ENCODE data around the gene GPRIN1. TPM values are rescaled to one million over a fixed set of nuclear protein-coding genes. Genes with fewer than 3 reads are reported as not detected.
"Not testable (repeated sequence)": the region's sequence is repeated elsewhere in the genome, so short reads cannot be mapped to it uniquely, and the experiment has no call there.

GPRIN1 gene
- total RNA-seq, 2 donors from 2014 or later = 4.6 to 5.1 TPM

DNA sequence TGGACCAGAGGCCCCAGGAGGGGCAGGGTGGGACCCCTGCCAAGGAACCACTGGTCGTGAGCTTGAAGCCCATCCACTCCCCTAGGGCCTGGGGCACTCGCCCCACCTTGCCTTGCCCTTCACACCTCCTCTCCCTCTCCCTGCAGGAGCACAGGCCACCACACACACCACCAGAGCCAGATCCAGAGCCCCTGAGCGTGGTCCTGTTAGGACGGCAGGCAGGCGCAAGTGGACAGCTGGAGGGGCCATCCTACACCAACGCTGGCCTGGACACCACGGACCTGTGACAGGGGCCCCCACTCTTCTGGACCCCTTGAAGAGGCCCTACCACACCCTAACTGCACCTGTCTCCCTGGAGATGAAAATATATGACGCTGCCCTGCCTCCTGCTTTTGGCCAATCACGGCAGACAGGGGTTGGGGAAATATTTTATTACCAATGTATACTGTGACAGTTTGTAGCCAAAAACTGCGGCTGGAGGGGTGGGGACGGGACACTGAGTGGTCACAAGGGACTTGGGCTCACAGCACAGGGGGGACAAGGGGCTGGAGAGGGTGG lies 14.5 kb downstream of the GPRIN1 start:
- Mint-ChIP-seq H3K36me3 (peaks cover 0 to 5% of the 10 kb centered on the region in 2 donors), H3K9me3 (no peaks in the 10 kb centered on the region), H3K27ac (no peak overlapping the region)
- no peak for DNase-seq (ENCODE audit: low spot score in 2 of 2)
- ATAC-seq = no peak

DNA sequence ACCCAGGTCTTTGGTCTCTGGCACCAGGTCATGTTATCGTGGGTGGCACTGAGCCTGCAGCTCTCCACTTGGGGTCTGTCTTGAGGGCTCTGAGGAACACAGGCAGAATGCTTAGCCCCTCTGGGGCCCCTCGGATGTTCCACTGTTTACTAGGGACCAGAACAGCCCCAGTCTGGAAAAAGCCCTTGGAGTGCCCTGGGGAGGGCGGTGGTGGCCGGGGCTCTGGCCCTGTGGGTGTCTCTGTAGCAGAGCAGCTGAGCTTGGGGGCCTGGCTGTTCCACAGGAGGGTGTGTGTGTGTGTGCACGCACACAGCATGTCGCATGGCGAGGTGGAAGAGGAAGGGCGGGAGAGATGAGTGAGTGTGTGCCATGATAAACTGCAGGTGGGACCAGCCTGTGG lies 15.4 kb downstream of the GPRIN1 start:
- DNase-seq (ENCODE audit: low spot score in 2 of 2) (no peak), ATAC-seq (no peak)
- Mint-ChIP-seq H3K36me3 (peaks cover 0 to 5% of the 10 kb centered on the region in 2 donors), H3K27ac (peak overlapping the region in 1 of 2 donors; percentile 58), H3K9me3 (no peaks in the 10 kb centered on the region)

DNA sequence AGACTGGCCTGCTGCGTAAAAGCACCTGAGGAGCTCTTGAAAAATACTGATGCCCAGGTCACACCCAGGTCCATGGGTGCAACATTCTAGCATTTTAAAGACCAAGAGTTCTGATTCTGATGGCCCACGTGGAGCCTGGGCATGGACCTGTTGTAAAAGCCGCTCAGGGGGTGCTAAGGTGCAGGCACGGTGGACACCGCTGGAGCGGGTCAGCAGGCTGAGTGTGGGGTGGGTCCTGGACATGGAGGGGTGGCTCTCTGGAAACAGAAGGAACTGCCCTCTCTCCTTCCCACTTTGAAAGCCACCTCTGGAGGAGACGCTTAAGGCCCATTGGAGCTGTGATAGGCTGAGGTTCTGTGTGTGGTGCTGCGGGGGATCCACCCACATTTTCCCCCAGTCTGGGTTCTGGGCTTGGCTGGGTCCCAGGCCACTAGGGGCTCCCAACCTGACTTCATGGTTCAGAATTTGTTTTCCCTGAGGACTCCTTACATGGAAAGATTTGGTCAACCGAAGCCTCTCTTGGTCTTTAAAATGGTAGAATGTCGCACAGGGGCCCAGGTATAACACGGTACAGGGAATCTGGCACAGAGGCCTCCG lies 16.6 kb downstream of the GPRIN1 start:
- Mint-ChIP-seq H3K27ac (no peak overlapping the region), H3K9me3 (no peaks in the 10 kb centered on the region), H3K36me3 (no peaks in the 10 kb centered on the region)
- DNase-seq (ENCODE audit: low spot score in 2 of 2) = no peak
- ATAC-seq = no peak

DNA sequence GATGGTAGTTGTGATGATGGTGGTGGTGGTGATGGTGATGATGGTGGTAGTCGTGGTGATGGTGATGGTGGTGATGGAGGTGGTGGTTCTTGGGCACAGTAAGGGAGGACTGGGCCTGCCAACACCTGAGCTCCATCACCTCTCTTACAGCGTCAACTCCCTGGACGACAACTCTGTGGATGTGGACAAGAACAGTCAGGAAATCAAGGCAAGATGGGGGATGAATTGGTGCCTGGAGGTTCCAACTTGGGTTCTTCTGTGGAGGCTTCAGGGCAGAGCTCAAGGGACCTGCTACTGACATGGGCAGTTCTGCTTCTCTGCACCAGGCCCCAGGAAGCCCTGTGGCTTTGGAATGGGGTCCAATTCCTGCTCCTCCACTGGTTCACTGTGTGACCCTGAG lies 17.4 kb downstream of the GPRIN1 start:
- DNase-seq (ENCODE audit: low spot score in 2 of 2) = no peak
- H3K9me3 Mint-ChIP-seq = no peaks in the 10 kb centered on the region
- no peak for ATAC-seq
- H3K27ac Mint-ChIP-seq = no peak overlapping the region
- no peaks in the 10 kb centered on the region for H3K36me3 Mint-ChIP-seq

DNA sequence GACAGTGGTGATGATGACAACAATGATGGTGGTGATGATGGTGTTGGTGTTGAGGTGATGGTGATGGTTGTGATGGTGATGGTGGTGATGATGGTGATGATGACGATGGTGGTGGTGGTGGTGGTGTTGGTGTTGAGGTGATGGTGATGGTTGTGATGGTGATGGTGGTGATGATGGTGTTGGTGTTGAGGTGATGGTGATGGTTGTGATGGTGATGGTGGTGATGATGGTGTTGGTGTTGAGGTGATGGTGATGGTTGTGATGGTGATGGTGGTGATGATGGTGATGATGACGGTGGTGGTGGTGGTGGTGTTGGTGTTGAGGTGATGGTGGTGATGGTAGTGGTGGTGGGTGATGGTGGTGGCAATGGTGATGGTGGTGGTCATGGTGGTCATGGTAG lies 18.3 kb downstream of the GPRIN1 start:
- H3K9me3 Mint-ChIP-seq; H3K36me3 Mint-ChIP-seq; DNase-seq (ENCODE audit: low spot score in 2 of 2); H3K27ac Mint-ChIP-seq: not testable (repeated sequence)
- ATAC-seq = peak in 1 of 2 donors; percentile 39

DNA sequence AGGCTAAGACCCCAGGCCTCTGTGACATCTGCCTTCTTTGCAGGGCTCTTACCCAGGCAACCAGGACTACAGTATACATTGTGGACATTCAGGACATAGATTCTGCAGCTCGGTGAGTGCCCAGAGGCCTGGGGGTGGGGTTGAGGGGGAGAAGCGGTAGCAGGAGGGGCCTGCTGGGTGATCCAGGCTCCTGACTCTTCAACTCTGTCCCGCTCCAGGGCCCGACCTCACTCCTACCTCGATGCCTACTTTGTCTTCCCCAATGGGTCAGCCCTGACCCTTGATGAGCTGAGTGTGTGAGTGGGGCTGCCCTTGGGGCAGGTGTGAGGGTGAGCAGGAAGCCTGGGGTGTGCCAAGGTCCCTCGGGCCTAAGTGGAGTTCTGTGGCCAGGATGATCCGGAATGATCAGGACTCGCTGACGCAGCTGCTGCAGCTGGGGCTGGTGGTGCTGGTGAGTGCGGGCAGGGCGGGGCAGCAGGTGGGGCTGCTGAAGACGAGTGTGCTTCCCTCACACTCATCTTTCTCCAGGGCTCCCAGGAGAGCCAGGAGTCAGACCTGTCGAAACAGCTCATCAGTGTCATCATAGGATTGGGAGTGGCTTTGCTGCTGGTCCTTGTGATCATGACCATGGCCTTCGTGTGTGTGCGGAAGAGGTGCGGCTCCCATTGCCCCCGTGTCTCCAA lies 19.8 kb downstream of the GPRIN1 start:
- Mint-ChIP-seq H3K27ac (no peak overlapping the region), H3K36me3 (peaks cover 5 to 6% of the 10 kb centered on the region in 2 donors), H3K9me3 (peaks cover 0 to 4% of the 10 kb centered on the region in 2 donors)
- no peak for ATAC-seq
- DNase-seq (ENCODE audit: low spot score in 2 of 2) = no peak

DNA sequence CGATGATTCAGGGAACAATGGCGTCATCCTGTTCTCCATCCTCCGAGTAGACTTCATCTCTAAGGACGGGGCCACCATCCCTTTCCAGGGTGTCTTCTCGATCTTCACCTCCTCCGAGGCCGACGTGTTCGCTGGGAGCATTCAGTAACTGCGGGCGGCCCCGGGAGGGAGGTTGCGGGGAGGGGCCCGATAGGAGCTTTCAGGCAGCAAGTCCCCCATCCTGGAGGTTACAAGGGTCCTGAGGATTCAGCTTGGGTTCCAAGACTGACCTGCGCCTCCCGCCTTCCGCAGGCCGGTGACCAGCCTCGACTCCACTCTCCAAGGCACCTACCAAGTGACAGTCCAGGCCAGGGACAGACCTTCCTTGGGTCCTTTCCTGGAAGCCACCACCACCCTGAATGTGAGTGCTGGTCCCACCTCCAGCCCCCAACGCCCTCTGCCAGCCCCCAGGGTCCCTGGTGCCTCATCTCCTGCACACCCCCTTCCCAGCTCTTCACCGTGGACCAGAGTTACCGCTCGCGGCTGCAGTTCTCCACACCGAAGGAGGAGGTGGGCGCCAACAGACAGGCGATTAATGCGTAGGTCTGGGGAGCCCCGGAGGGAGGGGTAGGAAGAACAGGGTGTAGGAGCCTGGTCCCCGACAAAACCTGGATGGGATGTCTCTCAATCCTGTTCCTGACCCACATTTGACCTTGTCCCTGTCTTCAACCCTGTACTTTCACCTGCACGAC lies 20.8 kb downstream of the GPRIN1 start:
- DNase-seq (ENCODE audit: low spot score in 2 of 2) (no peak), ATAC-seq (no peak)
- H3K27ac Mint-ChIP-seq = no peak overlapping the region
- peaks cover 0 to 4% of the 10 kb centered on the region in 2 donors for H3K9me3 Mint-ChIP-seq
- peaks cover 6 to 10% of the 10 kb centered on the region in 2 donors for H3K36me3 Mint-ChIP-seq

DNA sequence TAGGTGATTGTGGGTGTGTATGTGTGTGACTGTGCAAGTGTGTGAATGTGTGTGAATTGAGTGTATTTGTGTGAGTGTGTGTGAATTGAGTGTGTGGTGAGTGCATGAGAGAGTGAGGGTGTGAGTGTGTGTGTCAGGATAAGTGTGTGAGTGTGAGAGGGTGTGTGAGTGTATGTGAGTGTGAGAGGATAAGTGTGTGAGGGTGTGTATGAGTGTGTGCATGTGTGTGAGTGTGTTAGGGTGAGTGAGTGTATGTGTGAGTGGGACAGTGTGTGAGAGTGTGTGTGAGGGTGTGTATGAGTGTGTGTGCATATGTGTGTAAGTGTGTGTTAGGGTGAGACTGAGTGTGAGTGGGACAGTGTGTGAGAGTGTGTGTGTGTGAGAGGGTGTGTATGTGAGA lies 21.7 kb downstream of the GPRIN1 start:
- DNase-seq (ENCODE audit: low spot score in 2 of 2) (no peak), ATAC-seq (no peak)
- no peak overlapping the region for H3K27ac Mint-ChIP-seq
- H3K9me3 Mint-ChIP-seq = peaks cover 0 to 4% of the 10 kb centered on the region in 2 donors
- H3K36me3 Mint-ChIP-seq = peaks cover 6 to 10% of the 10 kb centered on the region in 2 donors

DNA sequence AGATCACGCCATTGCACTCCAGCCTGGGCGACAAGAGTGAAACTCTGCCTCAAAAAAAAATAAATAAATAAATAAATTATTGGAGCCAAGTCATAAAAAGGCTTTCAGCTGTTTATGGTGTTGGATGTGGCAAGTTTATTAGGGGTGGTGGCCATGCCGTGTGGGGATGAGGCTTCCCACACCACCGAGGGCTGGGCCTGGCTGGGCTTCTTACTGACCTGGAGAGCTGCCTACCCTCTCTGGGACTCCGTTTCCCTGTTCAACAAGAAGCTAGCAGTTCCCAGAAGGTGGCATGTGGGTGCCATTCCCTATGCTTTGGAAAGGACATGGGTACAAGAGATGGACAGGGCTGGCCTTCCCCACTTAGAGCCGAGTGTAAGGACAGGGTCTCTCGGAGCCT lies 22.6 kb downstream of the GPRIN1 start:
- Mint-ChIP-seq H3K27ac (no peak overlapping the region), H3K9me3 (peaks cover 0 to 4% of the 10 kb centered on the region in 2 donors), H3K36me3 (peaks cover 6 to 10% of the 10 kb centered on the region in 2 donors)
- ATAC-seq (no peak), DNase-seq (ENCODE audit: low spot score in 2 of 2) (no peak)

DNA sequence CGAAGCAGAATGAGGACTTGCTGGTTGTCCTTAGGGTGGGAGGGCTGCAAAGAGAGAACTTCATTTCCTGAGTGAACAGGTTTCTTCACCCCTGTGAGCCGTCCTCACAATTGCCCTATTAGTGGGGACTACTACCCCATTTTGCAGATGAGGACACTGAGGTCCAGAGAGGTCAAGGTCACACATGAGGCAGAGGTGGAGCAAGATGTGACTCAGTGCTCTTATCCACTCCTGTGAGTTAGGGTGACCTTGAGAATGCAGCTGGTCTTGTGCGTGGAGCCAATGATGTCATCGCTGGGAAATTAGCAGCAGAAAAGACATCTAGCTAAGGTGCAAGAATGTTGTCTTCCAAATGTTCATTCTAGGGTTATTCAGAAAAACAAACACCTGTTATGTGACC lies 26.9 kb downstream of the GPRIN1 start:
- DNase-seq (ENCODE audit: low spot score in 2 of 2) (no peak), ATAC-seq (no peak)
- Mint-ChIP-seq H3K27ac (no peak overlapping the region), H3K36me3 (peaks cover 6 to 10% of the 10 kb centered on the region in 2 donors), H3K9me3 (peaks cover 0 to 4% of the 10 kb centered on the region in 2 donors)

DNA sequence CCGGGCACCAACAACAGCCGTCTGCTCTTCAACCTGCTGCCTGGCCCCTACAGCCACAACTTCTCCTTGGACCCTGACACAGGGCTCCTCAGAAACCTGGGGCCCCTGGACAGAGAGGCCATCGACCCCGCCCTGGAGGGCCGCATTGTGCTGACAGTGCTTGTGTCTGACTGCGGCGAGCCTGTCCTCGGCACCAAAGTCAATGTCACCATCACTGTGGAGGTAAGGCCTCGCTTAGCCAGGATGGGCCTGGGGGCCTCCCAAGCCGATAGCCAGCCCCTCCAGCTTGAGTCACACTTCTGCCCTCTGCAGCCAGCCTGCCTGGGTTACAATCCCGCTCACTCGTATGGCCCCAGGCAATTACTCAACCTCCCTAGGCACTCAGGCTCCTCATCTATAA lies 28.6 kb downstream of the GPRIN1 start:
- DNase-seq (ENCODE audit: low spot score in 2 of 2) (no peak), ATAC-seq (no peak)
- no peak overlapping the region for H3K27ac Mint-ChIP-seq
- peaks cover 0 to 4% of the 10 kb centered on the region in 2 donors for H3K9me3 Mint-ChIP-seq
- peaks cover 6 to 10% of the 10 kb centered on the region in 2 donors for H3K36me3 Mint-ChIP-seq

DNA sequence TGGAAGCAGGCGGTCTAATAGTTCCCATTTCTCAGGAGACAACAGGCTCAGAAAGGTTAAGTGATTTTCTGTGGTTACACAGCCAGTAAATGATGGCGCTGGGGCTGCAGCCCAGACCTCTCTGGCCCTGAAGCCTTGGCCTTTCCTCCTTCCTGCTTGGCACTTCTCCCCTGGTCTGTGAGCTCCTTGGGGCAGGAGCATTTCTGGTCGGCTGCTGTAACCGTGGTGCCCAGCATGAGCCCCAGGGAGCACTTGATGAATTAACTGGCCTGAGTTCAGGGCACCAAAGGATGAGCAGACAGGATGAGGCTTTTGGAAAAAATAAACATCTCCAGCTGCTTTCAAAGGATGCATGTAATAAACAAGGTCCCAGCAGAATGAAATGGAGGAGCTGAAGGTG lies 30.6 kb downstream of the GPRIN1 start:
- no peaks in the 10 kb centered on the region for H3K36me3 Mint-ChIP-seq
- no peaks in the 10 kb centered on the region for H3K9me3 Mint-ChIP-seq
- no peak overlapping the region for H3K27ac Mint-ChIP-seq
- ATAC-seq = no peak
- no peak for DNase-seq (ENCODE audit: low spot score in 2 of 2)

DNA sequence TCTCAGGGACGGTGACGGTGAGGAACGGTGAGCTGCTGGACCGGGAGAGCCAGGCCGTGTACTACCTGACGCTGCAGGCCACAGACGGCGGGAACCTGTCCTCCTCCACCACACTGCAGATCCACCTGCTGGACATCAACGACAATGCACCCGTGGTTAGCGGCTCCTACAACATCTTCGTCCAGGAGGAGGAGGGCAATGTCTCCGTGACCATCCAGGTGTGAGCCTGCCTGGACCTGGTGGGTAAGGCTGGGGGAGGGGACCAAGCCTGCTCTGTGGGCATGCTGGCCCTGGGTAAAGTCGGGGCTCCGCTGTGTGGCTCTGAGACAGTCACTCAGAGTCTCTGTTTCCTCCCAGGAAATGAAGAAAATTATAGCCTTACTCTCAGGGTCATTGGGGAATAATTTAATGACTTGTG lies 31.6 kb downstream of the GPRIN1 start:
- DNase-seq (ENCODE audit: low spot score in 2 of 2) (peak in 1 of 2 donors; percentile 25), ATAC-seq (peak; percentile 28 to 53)
- no peak overlapping the region for H3K27ac Mint-ChIP-seq
- H3K36me3 Mint-ChIP-seq = no peaks in the 10 kb centered on the region
- H3K9me3 Mint-ChIP-seq = no peaks in the 10 kb centered on the region

DNA sequence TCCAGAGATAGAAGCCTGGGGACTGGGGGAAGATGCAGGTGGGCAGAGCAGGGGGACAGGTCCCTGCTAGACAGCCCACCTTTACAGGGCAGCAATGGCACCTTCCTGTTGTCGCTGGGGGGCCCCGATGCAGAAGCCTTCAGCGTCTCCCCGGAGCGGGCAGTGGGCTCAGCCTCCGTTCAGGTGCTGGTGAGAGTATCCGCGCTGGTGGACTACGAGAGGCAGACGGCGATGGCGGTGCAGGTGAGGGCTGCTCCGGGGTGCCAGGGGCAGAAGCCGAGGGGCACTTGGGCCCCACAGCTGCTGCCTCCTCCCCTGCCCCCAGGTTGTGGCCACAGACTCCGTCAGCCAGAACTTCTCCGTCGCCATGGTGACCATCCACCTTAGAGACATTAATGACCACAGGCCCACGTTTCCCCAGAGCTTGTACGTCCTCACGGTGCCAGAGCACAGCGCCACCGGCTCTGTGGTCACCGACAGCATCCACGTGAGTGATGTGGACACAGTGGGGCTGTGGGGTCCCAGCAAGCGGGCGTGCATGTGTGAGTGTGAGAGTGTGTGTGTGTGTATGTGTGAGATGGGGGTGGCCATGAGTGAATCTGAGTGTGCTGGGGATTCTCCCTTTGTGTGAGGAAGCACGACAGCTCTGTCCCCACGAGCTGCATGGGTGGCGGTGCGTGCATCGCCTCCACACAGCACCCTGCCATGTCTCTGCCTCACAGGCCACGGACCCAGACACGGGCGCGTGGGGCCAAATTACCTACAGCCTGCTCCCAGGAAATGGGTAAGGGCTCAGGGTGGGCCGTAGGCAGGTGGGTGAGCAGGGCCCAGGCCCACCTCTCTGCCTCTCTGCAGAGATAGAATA lies 32.4 kb downstream of the GPRIN1 start:
- no peak for ATAC-seq
- Mint-ChIP-seq H3K27ac (no peak overlapping the region), H3K9me3 (no peaks in the 10 kb centered on the region), H3K36me3 (no peaks in the 10 kb centered on the region)
- no peak for DNase-seq (ENCODE audit: low spot score in 2 of 2)

DNA sequence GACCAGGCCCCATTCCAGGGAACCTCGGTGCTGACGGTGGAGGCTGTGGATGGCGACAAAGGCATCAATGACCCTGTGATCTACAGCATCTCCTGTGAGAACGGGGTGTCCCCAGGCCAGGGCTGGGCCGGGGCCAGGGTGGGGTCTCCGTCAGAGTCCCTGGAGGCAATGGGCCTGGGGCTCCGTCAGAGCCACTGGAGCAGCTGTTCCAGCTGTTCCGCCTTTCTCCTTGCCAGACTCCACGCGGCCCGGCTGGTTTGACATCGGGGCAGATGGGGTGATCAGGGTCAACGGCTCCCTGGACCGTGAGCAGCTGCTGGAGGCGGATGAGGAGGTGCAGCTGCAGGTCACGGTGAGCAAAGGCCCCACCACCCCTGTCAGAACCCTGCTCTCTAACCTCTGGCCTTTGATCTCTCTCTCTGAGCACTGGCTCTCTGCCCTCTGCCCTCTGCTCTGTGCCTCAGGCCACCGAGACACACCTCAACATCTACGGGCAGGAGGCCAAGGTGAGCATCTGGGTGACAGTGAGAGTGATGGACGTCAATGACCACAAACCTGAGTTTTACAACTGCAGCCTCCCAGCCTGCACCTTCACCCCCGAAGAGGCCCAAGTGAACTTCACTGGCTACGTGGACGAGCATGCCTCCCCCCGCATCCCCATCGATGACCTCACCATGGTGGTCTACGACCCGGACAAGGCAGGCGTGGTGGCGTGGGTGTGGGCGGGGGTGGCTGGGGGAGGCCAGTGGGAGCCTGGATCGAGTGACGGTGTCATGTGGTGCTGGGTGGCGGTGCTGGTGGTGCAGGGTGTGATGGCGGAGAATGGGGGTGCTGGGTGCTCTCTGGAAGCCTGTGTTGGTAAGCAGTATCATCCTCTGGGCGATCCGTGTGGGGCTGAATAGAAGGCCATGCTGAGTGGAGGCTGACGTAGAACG lies 34.2 kb downstream of the GPRIN1 start:
- Mint-ChIP-seq H3K9me3 (no peaks in the 10 kb centered on the region), H3K27ac (no peak overlapping the region), H3K36me3 (no peaks in the 10 kb centered on the region)
- ATAC-seq = no peak
- no peak for DNase-seq (ENCODE audit: low spot score in 2 of 2)

DNA sequence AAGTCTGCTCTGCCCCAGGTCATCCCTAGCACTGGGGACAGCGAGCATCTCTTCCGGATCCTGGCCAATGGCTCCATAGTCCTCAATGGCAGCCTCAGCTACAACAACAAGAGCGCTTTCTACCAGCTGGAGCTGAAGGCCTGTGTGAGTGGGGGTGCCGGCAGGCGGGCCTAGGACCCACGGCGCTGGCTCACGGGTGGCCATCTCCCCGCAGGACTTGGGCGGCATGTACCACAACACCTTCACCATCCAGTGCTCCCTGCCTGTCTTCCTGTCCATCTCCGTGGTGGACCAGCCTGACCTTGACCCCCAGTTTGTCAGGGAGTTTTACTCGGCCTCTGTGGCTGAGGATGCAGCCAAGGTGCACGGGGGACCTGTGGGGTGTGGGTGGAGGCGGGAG lies 34.9 kb downstream of the GPRIN1 start:
- no peak for DNase-seq (ENCODE audit: low spot score in 2 of 2)
- H3K9me3 Mint-ChIP-seq = no peaks in the 10 kb centered on the region
- ATAC-seq = no peak
- H3K36me3 Mint-ChIP-seq = no peaks in the 10 kb centered on the region
- no peak overlapping the region for H3K27ac Mint-ChIP-seq

Data from activated naive CD4-positive, alpha-beta T cell treated with anti-CD3 and anti-CD28 coated beads, Interleukin-2, amount 50 U/mL, for 72 hours (primary cell).